OCI-LY7 (cell line): Measurements from ENCODE around the gene TRPM8. TPM values are rescaled to one million over a fixed set of nuclear protein-coding genes. Genes with fewer than 3 reads are reported as not detected.

ENCODE experiments used
- BruUV-seq: library from RNA; stranded (reverse); fragments of 400-500 nt; replicated peaks from 2 replicates; lab custom pipeline; 2021; lab: Mats Ljungman, UMichigan
- CTCF ChIA-PET: fragments of 300-600 bp; sonication (Branson Sonifier 250); formaldehyde crosslinking; loops from one replicate; lab custom pipeline; 2022; ENCODE audit warnings: antibody characterized with exemption; ENCODE audit not compliant: unreplicated experiment; lab: Charles Lee
- POLR2A ChIA-PET: fragments of 300-600 bp; sonication (Branson Sonifier 250); formaldehyde crosslinking; loops from one replicate; lab custom pipeline; 2022; ENCODE audit warnings: antibody characterized with exemption; lab: Charles Lee
- DNase-seq: peaks from one replicate; pipeline ENCODE4 v3.0.0-alpha.2; 2015; ENCODE audit warnings: low spot score
- H2AFZ ChIP-seq: fragments of 200-600 bp; sonication (generic), shearing (Covaris generic); 2 replicates; pipeline ENCODE4 v1.6.1; 2014; ENCODE audit warnings: mild to moderate bottlenecking, antibody characterized with exemption, low read length, moderate library complexity
- H3K27ac ChIP-seq: fragments of 200-600 bp; sonication (generic); 2 replicates; pipeline ENCODE4 v1.5.1; 2014; ENCODE audit warnings: mixed run types, low read depth, mild to moderate bottlenecking, moderate library complexity, low read length, inconsistent platforms; ENCODE audit not compliant: poor library complexity, severe bottlenecking
- H3K36me3 ChIP-seq: fragments of 200-600 bp; sonication (generic); 2 replicates; pipeline ENCODE4 v1.6.1; 2014; ENCODE audit warnings: mild to moderate bottlenecking, antibody characterized with exemption, low read length, moderate library complexity, mixed read lengths; ENCODE audit not compliant: insufficient read depth
- H3K4me1 ChIP-seq: fragments of 200-600 bp; sonication (generic); 2 replicates; pipeline ENCODE4 v1.5.1; 2014; ENCODE audit warnings: mild to moderate bottlenecking, low read length; ENCODE audit not compliant: insufficient read depth, poor library complexity, severe bottlenecking
- H3K4me2 ChIP-seq: fragments of 200-600 bp; sonication (generic); 2 replicates; pipeline ENCODE4 v1.6.1; 2014; ENCODE audit warnings: mild to moderate bottlenecking, low read length
- H3K4me3 ChIP-seq: fragments of 200-600 bp; sonication (generic); 2 replicates; pipeline ENCODE4 v1.5.1; 2014; ENCODE audit warnings: mild to moderate bottlenecking, low read depth, low read length; ENCODE audit not compliant: poor library complexity, severe bottlenecking
- H3K79me2 ChIP-seq: fragments of 200-600 bp; sonication (generic); 2 replicates; pipeline ENCODE4 v1.6.1; 2016; ENCODE audit warnings: low read depth, mild to moderate bottlenecking, low read length, moderate library complexity, mixed read lengths; ENCODE audit not compliant: insufficient read depth
- H3K9me2 ChIP-seq: fragments of 200-600 bp; sonication (generic); 2 replicates; pipeline ENCODE4 v1.6.1; 2016; ENCODE audit warnings: mild to moderate bottlenecking, low read length, mixed read lengths; ENCODE audit not compliant: insufficient read depth
- H3K9me3 ChIP-seq: fragments of 200-600 bp; sonication (generic); 2 replicates; pipeline ENCODE4 v1.6.1; 2014; ENCODE audit warnings: mild to moderate bottlenecking, mixed run types, low read length, mixed read lengths
- H4K20me1 ChIP-seq: fragments of 200-600 bp; sonication (generic); 2 replicates; pipeline ENCODE4 v1.6.1; 2014; ENCODE audit warnings: mild to moderate bottlenecking, antibody characterized with exemption, low read length, moderate library complexity, mixed read lengths; ENCODE audit not compliant: insufficient read depth
- EZH2phosphoT487 ChIP-seq: fragments of 200-600 bp; sonication (generic); IDR thresholded peaks from 2 replicates; pipeline ENCODE4 v1.6.1; 2018; ENCODE audit warnings: low read depth, borderline replicate concordance, mild to moderate bottlenecking, mixed run types, antibody characterized with exemption, low read length, moderate library complexity, mixed read lengths
- intact Hi-C: fragments of 100-400 bp; cut with micrococcal nuclease; formaldehyde crosslinking; loops from one replicate; pipeline ENCODE4 v1.10.0; 2022; ENCODE audit not compliant: unreplicated experiment
- total RNA-seq, 2 experiments: library from RNA; depleted of rRNA in 1 of 2; stranded (reverse); fragments of >200 nt in 1 of 2; shearing (Covaris generic) in 1 of 2; gene quantifications; 2 replicates each; pipeline ENCODE4 v1.2.3, GENCODE V29; 2014 to 2022
- TF ChIP-seq, protein P1 (sequence below): fragments of 200-600 bp; sonication (generic); conservative IDR thresholded peaks from 2 replicates; pipeline ENCODE4 v1.5.1; 2014; ENCODE audit warnings: mild to moderate bottlenecking, antibody characterized with exemption, low read length, moderate library complexity, mixed read lengths

TRPM8 gene
- total RNA-seq, 2 experiments from 2014 or later, result not detected

DNA sequence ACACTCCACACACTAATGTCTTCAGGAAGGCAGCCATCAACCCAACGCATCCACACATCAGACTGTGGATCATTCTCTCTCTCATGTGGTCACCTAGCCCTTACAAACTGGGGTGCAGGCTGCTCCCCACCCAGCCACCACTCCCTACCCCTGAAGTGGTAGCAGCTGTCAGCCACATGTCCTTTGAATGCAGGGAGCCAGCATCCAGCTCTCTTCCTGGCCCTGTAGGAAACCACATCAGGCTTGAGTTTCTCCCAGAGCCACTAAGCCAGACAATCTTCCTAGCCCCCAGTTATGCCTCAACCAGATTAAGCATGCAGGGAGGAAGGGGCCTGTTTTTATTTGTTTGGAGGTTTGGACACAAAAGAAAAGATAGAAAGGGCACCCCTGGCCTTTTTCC, 80.5 kb downstream of the TRPM8 start:
- DNase-seq, result no peak
- no peaks in the 10 kb centered on the region for H3K9me3 ChIP-seq
- POLR2A ChIA-PET, result no interaction called here
- no peaks in the 10 kb centered on the region for H3K36me3 ChIP-seq
- no peak overlapping the region for H2AFZ ChIP-seq
- no peak overlapping the region for H3K27ac ChIP-seq
- H4K20me1 ChIP-seq, result no peaks in the 10 kb centered on the region
- H3K4me2 ChIP-seq, result no peak overlapping the region
- TF ChIP-seq, protein P1, sequence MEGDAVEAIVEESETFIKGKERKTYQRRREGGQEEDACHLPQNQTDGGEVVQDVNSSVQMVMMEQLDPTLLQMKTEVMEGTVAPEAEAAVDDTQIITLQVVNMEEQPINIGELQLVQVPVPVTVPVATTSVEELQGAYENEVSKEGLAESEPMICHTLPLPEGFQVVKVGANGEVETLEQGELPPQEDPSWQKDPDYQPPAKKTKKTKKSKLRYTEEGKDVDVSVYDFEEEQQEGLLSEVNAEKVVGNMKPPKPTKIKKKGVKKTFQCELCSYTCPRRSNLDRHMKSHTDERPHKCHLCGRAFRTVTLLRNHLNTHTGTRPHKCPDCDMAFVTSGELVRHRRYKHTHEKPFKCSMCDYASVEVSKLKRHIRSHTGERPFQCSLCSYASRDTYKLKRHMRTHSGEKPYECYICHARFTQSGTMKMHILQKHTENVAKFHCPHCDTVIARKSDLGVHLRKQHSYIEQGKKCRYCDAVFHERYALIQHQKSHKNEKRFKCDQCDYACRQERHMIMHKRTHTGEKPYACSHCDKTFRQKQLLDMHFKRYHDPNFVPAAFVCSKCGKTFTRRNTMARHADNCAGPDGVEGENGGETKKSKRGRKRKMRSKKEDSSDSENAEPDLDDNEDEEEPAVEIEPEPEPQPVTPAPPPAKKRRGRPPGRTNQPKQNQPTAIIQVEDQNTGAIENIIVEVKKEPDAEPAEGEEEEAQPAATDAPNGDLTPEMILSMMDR, result no peak
- no peak for TF ChIP-seq EZH2phosphoT487
- no TSS peak for BruUV-seq
- no peaks in the 10 kb centered on the region for H3K4me1 ChIP-seq
- intact Hi-C loops, result no loop called here
- CTCF ChIA-PET, result no interaction called here
- H3K9me2 ChIP-seq, result no peaks in the 10 kb centered on the region
- no peaks in the 10 kb centered on the region for H3K79me2 ChIP-seq
- H3K4me3 ChIP-seq, result no peak overlapping the region

DNA sequence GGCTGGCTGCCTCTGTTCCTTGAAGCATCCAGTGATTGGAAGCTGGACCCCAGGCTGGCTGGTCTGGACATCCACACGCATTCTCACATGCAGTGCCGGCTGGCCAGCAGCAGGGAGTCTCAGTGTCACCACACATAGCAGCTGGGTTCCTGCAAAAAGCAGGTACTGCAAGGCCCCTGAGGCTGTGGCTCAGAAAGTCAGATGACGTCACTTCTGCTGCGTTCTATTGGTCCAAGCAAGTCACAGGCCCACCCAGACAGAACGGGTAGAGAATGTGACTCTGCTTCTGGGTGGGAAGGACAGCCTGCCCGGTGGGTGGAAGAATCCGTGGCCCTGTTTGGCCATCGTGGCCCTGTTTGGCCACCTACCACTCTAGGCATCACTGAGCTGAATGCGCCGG, 82.0 kb downstream of the TRPM8 start:
- Histone ChIP-seq H4K20me1 (no peaks in the 10 kb centered on the region), H3K36me3 (no peaks in the 10 kb centered on the region), H3K27ac (no peak overlapping the region), H3K79me2 (no peaks in the 10 kb centered on the region), H3K4me1 (no peaks in the 10 kb centered on the region), H2AFZ (no peak overlapping the region), H3K4me2 (no peak overlapping the region), H3K4me3 (no peak overlapping the region), H3K9me3 (no peaks in the 10 kb centered on the region), H3K9me2 (no peaks in the 10 kb centered on the region)
- POLR2A ChIA-PET, result no interaction called here
- TF ChIP-seq, protein P1, result no peak
- TF ChIP-seq EZH2phosphoT487, result no peak
- BruUV-seq, result no TSS peak
- intact Hi-C loops, result no loop called here
- CTCF ChIA-PET, result no interaction called here
- no peak for DNase-seq

DNA sequence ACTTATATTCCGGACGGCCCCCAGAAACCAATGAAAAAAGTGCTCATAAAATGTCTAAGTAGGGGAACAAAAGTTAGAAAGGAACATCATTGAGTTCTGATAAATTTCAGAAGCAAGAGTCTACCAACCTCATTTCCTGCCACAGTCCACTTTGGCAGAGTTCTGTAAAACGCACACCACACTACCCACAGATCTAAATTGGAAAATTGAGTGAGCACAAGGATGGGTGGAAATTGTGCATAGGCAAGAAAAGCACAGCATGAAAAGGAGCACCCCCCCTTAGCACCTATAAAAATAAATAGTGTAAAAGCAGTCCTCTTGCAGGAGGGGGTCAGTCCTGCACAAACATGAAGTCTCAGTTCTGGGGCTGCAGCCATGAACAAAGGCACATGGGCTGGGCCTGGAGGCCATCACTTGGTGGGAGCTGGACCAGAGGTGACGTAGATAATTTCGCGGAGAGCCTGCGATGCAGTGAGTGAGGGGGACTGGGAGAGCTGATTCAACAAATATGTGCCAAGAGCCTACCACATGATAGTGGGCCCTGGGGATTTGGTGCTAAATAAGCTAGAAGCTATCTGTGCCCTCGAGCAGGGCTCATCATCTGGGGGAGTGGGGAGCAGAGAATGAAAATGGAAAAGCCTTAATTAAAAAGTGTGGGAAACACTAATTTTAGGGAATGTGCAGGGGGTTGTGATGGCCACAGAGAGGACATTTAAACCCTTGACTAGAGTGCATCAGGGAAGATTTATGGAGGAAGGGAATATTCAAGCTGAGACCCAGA, 84.4 kb downstream of the TRPM8 start:
- intact Hi-C loops, result no loop called here
- CTCF ChIA-PET, result no interaction called here
- no peaks in the 10 kb centered on the region for H3K4me1 ChIP-seq
- H3K4me3 ChIP-seq, result no peak overlapping the region
- no peak overlapping the region for H3K27ac ChIP-seq
- H4K20me1 ChIP-seq, result no peaks in the 10 kb centered on the region
- BruUV-seq, result no TSS peak
- no peaks in the 10 kb centered on the region for H3K9me2 ChIP-seq
- DNase-seq, result no peak
- no peaks in the 10 kb centered on the region for H3K36me3 ChIP-seq
- no peak overlapping the region for H3K4me2 ChIP-seq
- no peaks in the 10 kb centered on the region for H3K79me2 ChIP-seq
- POLR2A ChIA-PET, result no interaction called here
- no peak overlapping the region for H2AFZ ChIP-seq
- no peak for TF ChIP-seq EZH2phosphoT487
- TF ChIP-seq, protein P1, result no peak
- H3K9me3 ChIP-seq, result no peaks in the 10 kb centered on the region
